Measurements from ENCODE around the gene CUL7.

GRCh38 chr6:43060034-43060754 is 6.5 kb upstream of the CUL7 start:
- TF ChIP-seq YY1 (IDR thresholded peaks at IDR 0.05; ENCODE audit: borderline replicate concordance in 1 of 3, control insufficient read depth in 1 of 3, extremely low read depth in 1 of 3, insufficient read depth in 3 of 3, insufficient read length in 1 of 3, insufficient replicate concordance in 2 of 3, low read depth in 1 of 3, low read length in 2 of 3) (no peak), TFE3 (CRISPR knock-in tag; IDR thresholded peaks at IDR 0.05) (no peak), ZNF589 (CRISPR knock-in tag; IDR thresholded peaks at IDR 0.05; ENCODE audit: low read depth) (no peak), ZBTB1 (CRISPR knock-in tag; IDR thresholded peaks at IDR 0.05; ENCODE audit: borderline replicate concordance, low read depth) (no peak), MXD1 (CRISPR knock-in tag; IDR thresholded peaks at IDR 0.05; ENCODE audit: borderline replicate concordance, poor library complexity, severe bottlenecking) (no peak), ZC3H4 (CRISPR knock-in tag; IDR thresholded peaks at IDR 0.05; ENCODE audit: borderline replicate concordance) (no peak; the same call in 1 of the 2 replicates)
